GM12864 (cell line): ENCODE results near the gene OR10A6.

Experiments used
- DNase-seq: peaks from one replicate; pipeline ENCODE4 v3.0.0-alpha.2; 2011; ENCODE audit warnings: low read depth
- H3K4me3 ChIP-seq: 2 replicates; pipeline ENCODE4 v1.5.1; 2011; ENCODE audit warnings: mild to moderate bottlenecking, low read depth, low read length, control low read depth
- TF ChIP-seq, protein P1 (sequence below): IDR thresholded peaks from 2 replicates; pipeline ENCODE4 v1.5.1; 2011; ENCODE audit warnings: low read depth, mild to moderate bottlenecking, moderate library complexity, low read length, control low read depth, inconsistent platforms; ENCODE audit errors: missing control alignments

OR10A6 gene

DNA sequence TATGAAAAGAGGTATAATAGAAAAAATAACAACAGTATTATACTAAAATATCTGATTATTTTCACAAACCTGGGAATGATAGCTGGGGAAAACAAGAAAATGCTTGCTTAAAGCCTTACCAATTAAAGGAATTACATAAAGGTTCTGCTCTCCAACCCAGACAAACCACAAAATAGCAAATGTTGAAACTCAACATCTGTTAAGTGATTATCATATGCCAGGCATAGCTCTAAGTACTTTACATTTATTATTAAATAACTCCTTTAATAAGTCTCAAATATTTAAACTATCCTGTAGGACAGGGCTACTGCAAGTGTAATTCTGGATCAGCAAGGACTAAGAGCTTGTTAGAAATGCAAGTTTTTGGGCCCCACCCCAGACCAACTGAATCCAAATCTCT is 20.1 kb downstream of the OR10A6 start:
- TF ChIP-seq, protein P1, sequence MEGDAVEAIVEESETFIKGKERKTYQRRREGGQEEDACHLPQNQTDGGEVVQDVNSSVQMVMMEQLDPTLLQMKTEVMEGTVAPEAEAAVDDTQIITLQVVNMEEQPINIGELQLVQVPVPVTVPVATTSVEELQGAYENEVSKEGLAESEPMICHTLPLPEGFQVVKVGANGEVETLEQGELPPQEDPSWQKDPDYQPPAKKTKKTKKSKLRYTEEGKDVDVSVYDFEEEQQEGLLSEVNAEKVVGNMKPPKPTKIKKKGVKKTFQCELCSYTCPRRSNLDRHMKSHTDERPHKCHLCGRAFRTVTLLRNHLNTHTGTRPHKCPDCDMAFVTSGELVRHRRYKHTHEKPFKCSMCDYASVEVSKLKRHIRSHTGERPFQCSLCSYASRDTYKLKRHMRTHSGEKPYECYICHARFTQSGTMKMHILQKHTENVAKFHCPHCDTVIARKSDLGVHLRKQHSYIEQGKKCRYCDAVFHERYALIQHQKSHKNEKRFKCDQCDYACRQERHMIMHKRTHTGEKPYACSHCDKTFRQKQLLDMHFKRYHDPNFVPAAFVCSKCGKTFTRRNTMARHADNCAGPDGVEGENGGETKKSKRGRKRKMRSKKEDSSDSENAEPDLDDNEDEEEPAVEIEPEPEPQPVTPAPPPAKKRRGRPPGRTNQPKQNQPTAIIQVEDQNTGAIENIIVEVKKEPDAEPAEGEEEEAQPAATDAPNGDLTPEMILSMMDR, result no peak
- no peak for DNase-seq
- H3K4me3 ChIP-seq, result no peak overlapping the region

- TF ChIP-seq, protein P1, result no peak
- no peak overlapping the region for H3K4me3 ChIP-seq
- no peak for DNase-seq
These were observed 20.7 kb downstream of the OR10A6 start for GRCh38 chr11:7910286-7910788.

DNA sequence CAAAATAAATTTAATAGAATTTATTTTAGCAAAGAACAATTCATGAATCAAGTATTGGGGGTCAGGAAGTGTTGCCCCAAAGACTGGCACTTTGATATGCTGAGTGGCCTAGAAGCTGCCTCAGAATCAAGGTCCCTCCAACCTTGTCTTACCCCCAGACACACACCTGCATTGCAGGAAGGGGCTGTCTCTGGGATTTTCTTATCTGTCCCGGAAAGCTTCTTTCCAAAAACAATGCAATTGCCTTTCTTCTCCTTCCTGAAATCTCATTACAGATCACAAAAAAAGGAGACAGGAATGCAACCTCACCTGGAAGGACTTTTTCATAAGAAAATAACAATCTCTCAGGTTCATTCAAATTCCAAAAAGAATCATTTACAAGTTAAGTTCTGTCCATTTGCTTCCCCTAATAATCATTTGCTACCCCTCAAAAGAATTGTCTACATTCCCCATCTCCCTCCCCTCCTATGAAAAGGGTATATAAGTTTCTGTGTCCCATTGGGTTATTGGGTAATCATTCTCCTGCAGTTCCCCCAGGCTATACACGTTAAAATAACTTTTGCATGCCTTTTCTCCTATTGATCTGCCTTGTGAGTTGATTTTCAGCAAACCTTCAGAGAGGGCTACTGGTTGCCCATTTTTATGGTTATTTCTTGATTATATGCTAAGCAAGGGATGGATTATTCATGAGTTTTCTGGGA is 21.3 kb downstream of the OR10A6 start:
- TF ChIP-seq, protein P1, result no peak
- no peak overlapping the region for H3K4me3 ChIP-seq
- DNase-seq, result no peak

DNA sequence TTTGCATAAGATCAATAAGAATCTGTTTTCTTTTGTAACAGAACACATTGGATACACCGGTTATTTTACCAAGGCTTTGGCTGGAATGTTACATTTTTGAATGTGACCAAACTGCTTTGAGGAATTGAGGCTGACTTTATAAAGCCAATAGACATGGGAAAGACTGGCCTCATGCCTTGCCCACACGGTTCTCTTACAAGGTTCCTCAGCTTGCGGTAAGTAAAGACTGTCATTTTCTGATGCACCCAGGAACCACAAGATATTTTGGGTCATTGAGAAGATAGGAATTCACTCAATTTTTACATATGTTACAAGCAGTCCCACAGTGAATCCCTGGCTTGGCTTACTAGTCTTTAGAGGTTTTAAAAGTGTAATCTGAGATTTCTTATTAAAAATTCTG is 23.9 kb downstream of the OR10A6 start:
- no peak overlapping the region for H3K4me3 ChIP-seq
- no peak for DNase-seq
- TF ChIP-seq, protein P1, result no peak

GRCh38 chr11:7906481-7906880 is 24.6 kb downstream of the OR10A6 start:
- TF ChIP-seq, protein P1, result no peak
- no peak overlapping the region for H3K4me3 ChIP-seq
- no peak for DNase-seq

GRCh38 chr11:7905961-7906429 is 25.1 kb downstream of the OR10A6 start:
- no peak for DNase-seq
- H3K4me3 ChIP-seq, result no peak overlapping the region
- TF ChIP-seq, protein P1, result no peak

- TF ChIP-seq, protein P1, result no peak
- H3K4me3 ChIP-seq, result no peak overlapping the region
- no peak for DNase-seq
These were observed 25.5 kb downstream of the OR10A6 start for GRCh38 chr11:7905549-7905948.
